ENCODE results near the gene FCER2. TPM values are rescaled to one million over a fixed set of nuclear protein-coding genes. Genes with fewer than 3 reads are reported as not detected.

FCER2 gene
- polyA plus RNA-seq, 3 donors = 1.1 to 4.1 (median 2.1) TPM

DNA sequence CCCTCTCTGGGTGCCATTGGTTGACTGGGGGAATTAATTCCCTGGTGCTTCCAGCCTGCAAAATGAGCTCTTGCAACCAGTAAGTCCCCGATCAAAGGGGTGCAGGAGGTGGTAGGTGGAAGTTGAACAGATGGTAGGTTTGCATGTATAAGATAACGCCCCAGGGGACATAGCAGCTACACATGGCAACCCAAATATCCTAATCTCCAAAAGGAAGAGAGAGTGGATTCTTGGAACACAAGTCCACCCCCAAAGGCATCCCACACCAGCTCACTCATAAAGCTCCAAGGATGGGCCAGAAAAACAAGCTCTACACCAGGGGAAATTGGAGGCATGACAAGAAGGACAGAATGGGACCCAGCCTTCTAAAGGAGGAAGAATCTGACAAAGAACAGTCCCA is 40.6 kb upstream of the FCER2 start:
- Histone ChIP-seq H4K20me1 (ENCODE audit: insufficient read depth, low read length) (no peaks in the 10 kb centered on the region), H3K36me3 (replicated peaks in 1 of 2; ENCODE audit: control insufficient read depth in 1 of 2, insufficient read depth in 2 of 2, low read length in 2 of 2) (no peaks in the 10 kb centered on the region), H3K4me2 (replicated peaks; ENCODE audit: extremely low read depth, low read length, poor library complexity, severe bottlenecking) (no peak overlapping the region), H3K27me3 (ENCODE audit: control insufficient read depth in 2 of 2, insufficient read depth in 2 of 2, low read length in 2 of 2) (no peaks in the 10 kb centered on the region), H2AFZ (ENCODE audit: insufficient read depth, low read depth, low read length, poor library complexity, severe bottlenecking) (no peak overlapping the region), H3K4me3 (replicated peaks in 1 of 3; ENCODE audit: low read depth in 2 of 3, low read length in 3 of 3) (no peak overlapping the region), H3K4me1 (ENCODE audit: control insufficient read depth in 1 of 2, insufficient read depth in 2 of 2, low read length in 2 of 2) (peaks cover 33 to 34% of the 10 kb centered on the region in 2 donors), H3K9me3 (replicated peaks in 1 of 2; ENCODE audit: control insufficient read depth in 1 of 2, insufficient read depth in 1 of 2, low read length in 2 of 2) (no peaks in the 10 kb centered on the region), H3K79me2 (ENCODE audit: insufficient read depth, low read length) (no peaks in the 10 kb centered on the region), H3K9ac (ENCODE audit: insufficient read depth, low read length, poor library complexity, severe bottlenecking) (no peak overlapping the region), H3K27ac (ENCODE audit: low read depth in 1 of 2, low read length in 2 of 2) (no peak overlapping the region)
- TF ChIP-seq CTCF (IDR thresholded peaks at IDR 0.05) = no peak
- Mint-ChIP-seq H3K36me3 (peaks cover 0 to 2% of the 10 kb centered on the region in 2 donors), H3K27me3 (ENCODE audit: low read depth in 3 of 3) (peaks cover 0 to 16% (median 6%) of the 10 kb centered on the region in 3 donors), H3K9me3 (peaks cover 0 to 3% (median 0%) of the 10 kb centered on the region in 7 donors), H3K4me3 (no peak overlapping the region), H3K4me1 (peaks cover 41% of the 10 kb centered on the region), H3K27ac (peak overlapping the region in 1 of 7 donors; percentile 46)
- intact Hi-C loops (cut with micrococcal nuclease) = loop anchor here in 1 of 2 donors (5.0 kb wide), 1 partner anchor 45 kb away; no protein-coding TSS in a partner anchor
- no CpG with 5 or more reads among the region's 2 CpGs for WGBS (ENCODE audit: insufficient coverage)
- no peak for DNase-seq

DNA sequence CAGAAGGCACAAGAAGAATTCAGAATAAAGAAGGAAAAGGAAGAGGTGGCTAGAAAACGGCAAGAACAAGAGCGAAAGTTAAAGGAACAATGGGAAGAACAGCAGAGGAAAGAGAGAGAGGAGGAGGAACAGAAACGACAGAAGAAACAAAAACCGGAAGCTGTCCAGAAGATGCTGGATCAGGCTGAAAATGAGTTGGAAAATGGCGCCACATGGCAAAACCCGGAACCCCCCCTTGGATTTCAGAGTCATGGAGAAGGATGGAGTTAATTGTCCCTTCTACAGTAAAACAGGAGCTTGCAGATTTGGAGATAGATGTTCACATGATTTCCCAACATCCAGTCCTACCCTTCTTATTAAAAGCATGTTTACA is 38.7 kb upstream of the FCER2 start:
- Histone ChIP-seq H3K4me1 (ENCODE audit: control insufficient read depth in 1 of 2, insufficient read depth in 2 of 2, low read length in 2 of 2) (peaks cover 31% of the 10 kb centered on the region in 2 donors), H3K27me3 (ENCODE audit: control insufficient read depth in 2 of 2, insufficient read depth in 2 of 2, low read length in 2 of 2) (no peaks in the 10 kb centered on the region), H3K4me3 (replicated peaks in 1 of 3; ENCODE audit: low read depth in 2 of 3, low read length in 3 of 3) (peak overlapping the region; percentile 31 to 71 (median 48)), H3K27ac (ENCODE audit: low read depth in 1 of 2, low read length in 2 of 2) (peak overlapping the region; percentile 72 to 79), H2AFZ (ENCODE audit: insufficient read depth, low read depth, low read length, poor library complexity, severe bottlenecking) (peak overlapping the region; percentile 73), H3K36me3 (replicated peaks in 1 of 2; ENCODE audit: control insufficient read depth in 1 of 2, insufficient read depth in 2 of 2, low read length in 2 of 2) (no peaks in the 10 kb centered on the region), H3K4me2 (replicated peaks; ENCODE audit: extremely low read depth, low read length, poor library complexity, severe bottlenecking) (peak overlapping the region; percentile 72), H3K9me3 (replicated peaks in 1 of 2; ENCODE audit: control insufficient read depth in 1 of 2, insufficient read depth in 1 of 2, low read length in 2 of 2) (no peaks in the 10 kb centered on the region), H4K20me1 (ENCODE audit: insufficient read depth, low read length) (no peaks in the 10 kb centered on the region), H3K79me2 (ENCODE audit: insufficient read depth, low read length) (no peaks in the 10 kb centered on the region), H3K9ac (ENCODE audit: insufficient read depth, low read length, poor library complexity, severe bottlenecking) (peak overlapping the region; percentile 59)
- H3K4me1 Mint-ChIP-seq = peaks cover 42% of the 10 kb centered on the region
- no peak for TF ChIP-seq CTCF (IDR thresholded peaks at IDR 0.05)
- WGBS (ENCODE audit: insufficient coverage) = 6% methylated on average over 4 of the region's 6 CpGs
- H3K27me3 Mint-ChIP-seq (ENCODE audit: low read depth in 3 of 3) = peaks cover 0 to 17% (median 2%) of the 10 kb centered on the region in 3 donors
- intact Hi-C loops (cut with micrococcal nuclease) = loop anchor here in 1 of 2 donors (5.0 kb wide), 1 partner anchor 43 kb away; no protein-coding TSS in a partner anchor
- peak overlapping the region; percentile 71 to 88 for H3K4me3 Mint-ChIP-seq
- peak overlapping the region; percentile 84 to 91 (median 88) for H3K27ac Mint-ChIP-seq
- peaks cover 0 to 3% (median 0%) of the 10 kb centered on the region in 7 donors for H3K9me3 Mint-ChIP-seq
- peaks cover 0 to 2% of the 10 kb centered on the region in 2 donors for H3K36me3 Mint-ChIP-seq
- peak in 2 of 3 donors; percentile 28 to 42 for DNase-seq
